ENCODE measurements around the gene LARGE1.

Gene LARGE1

DNA sequence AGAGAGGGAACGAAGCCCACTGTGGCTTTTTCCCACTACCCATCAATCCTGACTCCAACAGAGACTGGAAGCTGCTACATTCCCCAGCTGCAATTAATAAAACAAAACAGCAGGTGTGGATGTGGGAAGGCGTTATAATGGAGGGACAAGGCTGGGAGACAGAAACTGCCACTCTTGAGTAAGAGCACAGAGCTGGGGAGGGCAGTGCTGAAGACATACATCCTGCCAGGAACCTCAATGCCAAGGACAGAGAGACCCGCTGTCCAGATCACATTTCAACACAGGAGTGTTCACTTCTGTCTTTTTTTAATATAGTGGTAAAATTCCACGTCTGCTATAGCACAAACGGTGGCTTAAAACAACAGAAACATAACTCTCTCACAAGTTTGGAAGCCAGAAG, 94.5 kb downstream of the LARGE1 start:
- in situ Hi-C loops (cut with MboI; ENCODE audit: low sequenced_read_pairs), result no loop called here

DNA sequence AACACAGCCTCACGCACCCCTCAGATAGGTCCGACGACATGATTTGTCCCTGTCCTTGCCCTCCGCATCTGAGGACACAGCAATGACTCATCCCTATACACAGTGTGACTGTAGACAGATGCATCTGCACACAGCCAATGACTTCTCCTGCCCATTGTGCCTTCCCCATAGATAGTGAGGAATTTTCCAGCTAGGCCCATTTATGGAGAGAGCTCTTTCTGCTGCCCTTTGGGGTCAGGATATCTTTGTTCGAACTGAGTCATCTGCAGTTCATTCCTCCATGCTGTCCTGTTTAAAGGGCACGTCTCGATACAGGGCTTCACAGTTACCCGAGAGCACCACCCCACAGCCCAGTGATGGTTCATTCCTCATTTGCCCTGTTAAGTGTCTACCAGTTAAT, 96.7 kb downstream of the LARGE1 start:
- in situ Hi-C loops (cut with MboI; ENCODE audit: low sequenced_read_pairs), result no loop called here

DNA sequence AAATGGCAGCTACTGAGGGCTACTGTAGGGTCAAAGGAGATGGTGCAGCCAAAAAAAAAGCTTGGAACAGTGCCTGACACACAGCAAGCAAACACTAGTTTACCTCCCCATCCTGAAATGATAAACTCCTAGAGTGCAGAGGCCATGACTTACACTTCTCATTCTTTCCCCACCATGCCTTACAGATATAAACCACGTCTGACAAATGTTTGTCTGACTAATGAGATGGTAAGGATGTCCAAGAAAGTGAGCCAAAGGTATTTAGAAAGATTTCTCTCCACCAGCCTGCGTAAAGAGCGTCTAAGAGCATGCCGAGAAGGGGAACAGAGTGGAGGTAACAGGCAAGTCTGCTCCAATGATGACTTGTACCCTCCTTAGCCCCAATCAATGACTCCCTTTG, 99.0 kb downstream of the LARGE1 start:
- in situ Hi-C loops (cut with MboI; ENCODE audit: low sequenced_read_pairs), result no loop called here

DNA sequence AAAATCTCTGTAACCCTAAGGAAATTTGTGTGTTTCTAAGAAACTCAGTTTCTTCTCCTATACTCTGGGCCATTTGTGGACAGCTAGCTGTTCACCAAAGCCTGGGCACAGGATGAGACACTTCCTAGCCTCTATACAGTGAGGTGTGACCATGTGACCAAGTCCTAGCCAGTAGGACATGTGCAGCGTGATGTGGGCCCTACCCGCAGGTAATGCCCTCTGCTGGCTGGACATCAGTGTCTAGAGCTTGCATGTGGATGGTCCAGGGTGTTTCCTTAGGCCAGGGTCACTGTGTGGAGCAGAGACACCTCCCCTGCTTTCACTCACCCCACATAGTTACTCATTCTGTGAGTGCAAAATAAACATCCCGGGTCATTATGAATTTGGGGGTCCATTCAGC, 100.5 kb downstream of the LARGE1 start:
- in situ Hi-C loops (cut with MboI; ENCODE audit: low sequenced_read_pairs), result no loop called here

DNA sequence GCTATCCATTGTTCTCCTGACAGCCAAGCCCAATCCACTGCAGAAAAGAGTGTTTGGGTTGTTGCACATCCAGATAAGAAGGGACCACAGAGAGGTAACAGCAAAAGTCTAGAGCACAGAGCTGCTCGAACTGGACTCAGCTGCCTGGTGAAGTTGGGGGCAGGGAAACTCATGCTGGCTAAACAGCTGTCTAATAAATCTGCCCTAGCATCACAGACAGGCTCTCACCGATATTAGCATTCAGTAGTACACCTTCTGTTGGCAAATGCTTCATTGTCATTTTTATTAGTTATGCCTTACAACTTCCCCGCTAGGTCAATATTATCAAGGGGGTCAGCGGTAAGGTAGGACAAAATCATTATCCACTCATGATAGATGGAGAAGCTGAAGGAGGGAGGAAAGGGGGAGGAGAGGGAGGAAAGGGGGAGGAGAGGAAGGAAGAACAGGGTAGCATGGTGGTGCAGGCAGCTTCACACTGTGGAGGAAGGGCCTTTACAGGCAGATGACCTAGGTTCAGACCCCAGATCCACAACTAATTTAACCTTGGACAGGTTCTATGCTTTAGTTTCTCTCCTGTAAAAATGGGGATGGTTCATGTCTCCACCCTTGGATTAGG, 102.7 kb downstream of the LARGE1 start:
- in situ Hi-C loops (cut with MboI; ENCODE audit: low sequenced_read_pairs), result no loop called here

DNA sequence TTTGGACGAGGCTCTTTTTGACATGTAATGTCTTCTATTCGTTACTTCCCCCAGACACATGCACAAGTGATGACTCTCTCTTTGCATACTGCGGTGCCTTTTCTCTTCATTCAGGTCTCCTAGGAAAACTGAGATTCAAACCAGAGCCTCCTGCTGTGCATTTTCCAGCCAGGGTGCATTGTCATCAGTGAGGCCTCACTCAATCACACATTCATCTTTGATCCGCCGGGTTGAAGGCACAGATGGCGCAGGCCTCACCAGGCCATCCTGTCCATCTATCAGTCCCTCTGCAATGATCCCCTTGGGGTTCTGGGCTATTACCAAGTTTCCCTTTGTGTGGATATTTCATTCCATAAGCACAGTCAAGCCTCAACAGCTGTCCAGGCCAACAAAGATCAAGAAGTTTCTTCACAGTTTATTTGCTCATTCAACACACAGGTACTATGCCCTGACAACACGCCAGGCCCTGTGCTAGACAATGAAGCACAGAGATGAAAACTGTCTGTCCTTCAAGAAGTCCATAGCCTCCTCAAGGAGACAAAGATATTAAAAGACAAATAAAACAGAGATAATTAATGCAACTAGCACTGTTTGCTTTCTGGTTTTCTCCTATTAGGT, 107.8 kb downstream of the LARGE1 start:
- in situ Hi-C loops (cut with MboI; ENCODE audit: low sequenced_read_pairs), result no loop called here

DNA sequence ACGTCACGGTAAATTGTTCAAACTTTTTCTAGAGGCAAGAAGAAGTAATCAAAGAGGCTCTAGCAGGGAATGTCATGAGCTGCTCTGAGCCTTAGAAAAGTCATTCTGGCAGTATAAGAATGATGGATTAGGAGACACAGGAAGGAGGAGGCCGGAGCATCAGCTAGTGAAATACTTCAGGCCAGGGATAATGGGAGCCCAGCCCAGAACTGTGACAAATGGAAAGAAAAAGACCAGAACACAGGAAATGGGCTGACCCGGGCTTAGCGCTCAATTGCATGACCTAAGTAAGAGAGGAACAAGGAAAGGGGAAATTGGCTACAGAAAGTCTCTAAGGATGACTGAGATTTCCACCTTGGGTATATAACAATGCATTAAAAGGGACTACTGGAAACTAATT, 108.6 kb downstream of the LARGE1 start:
- in situ Hi-C loops (cut with MboI; ENCODE audit: low sequenced_read_pairs), result no loop called here

DNA sequence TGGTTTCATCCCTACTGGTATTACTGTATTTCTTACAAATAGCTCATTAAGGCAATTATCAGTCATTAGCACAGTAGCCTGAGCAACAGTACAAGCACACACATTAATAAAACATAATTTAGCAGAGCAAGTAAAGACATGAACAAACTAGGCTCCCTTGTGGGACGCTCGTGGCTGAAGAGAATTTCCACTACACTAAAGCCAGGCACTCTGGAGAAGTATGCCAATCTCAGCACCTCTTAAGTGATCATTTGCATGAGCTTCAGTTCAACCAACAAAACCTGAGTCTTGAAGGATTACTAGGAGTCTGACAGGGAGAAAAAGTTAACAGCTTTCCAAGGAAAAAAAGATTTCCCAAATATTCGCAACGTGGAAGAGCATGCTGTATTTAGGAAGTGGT, 109.1 kb downstream of the LARGE1 start:
- in situ Hi-C loops (cut with MboI; ENCODE audit: low sequenced_read_pairs), result no loop called here

DNA sequence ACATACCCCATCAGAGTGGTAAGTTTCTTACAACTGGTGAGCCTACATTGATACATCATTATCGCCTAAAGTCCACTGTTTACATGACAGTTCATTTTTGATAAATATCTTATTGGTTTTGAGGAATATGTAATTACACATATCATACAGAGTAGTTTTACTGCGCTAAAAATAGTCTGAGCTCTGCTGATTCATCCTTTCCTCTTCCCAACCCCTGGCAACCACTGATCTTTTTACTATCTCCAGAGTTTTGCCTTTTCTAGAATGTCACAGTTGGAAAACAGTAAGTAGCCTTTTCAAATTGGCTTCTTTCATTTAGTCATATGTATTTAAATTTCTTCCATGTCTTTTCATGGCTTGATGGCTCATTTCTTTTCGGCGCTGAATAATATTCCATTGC, 112.8 kb downstream of the LARGE1 start:
- in situ Hi-C loops (cut with MboI; ENCODE audit: low sequenced_read_pairs), result no loop called here

DNA sequence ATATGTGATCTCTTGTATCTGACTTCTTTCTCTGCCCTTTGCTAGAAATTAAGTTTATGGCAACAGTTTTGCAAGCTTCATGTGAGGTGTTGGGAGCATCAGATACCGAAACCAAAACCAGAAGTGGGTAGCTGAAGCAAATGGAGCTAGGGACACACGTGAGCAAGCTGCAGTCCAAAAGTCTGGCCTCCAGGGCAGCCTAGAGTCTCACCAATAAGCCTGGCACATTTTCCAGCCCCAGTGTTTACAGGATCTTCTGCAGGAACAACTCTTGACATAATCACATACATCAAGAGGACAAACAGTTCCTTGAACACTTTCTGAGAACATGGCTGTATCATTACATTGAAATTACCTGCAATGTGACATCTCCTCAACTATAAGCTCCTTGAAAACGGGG, 114.1 kb downstream of the LARGE1 start:
- in situ Hi-C loops (cut with MboI; ENCODE audit: low sequenced_read_pairs), result no loop called here

DNA sequence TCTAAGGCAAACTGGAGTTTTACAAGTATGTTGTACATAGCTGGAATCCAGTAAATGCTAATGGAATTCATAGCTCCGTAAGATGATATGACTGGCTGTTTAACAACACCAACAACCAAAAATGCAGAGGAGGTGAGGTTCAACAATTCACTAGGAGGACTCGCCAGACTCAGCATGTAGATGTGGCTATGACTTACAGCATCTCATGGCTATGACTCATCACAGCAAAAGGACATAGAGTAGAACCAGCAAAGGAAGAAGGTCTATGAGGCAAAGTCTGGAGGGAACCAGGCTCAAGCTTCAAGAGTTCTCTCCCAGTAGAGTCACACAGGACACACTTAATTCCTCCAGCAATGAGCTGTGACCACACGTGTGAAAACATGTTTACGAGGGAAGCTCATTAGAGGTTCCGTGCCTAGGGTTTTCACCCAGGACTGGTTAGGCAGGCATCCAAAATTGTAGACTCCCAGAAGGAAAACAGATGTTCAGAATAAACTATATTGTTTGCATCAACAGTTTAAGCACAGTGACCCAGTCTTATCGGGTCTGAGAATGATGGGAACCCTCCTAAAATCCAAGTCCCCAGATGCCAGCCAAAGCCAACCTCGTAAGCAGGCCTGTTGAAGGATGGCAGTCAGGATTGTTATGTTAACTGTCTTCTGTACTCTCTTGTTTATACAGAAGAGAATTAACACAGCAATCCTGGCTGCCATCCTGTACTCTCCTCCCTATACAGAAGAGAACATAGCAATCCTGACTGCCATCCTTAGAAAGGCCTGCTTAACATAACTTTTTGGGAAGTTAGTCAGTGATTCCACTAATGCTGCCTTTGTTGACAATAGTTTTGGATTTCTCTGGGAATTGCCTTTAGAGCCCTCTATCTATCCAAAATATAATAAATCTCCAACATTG, 116.6 kb downstream of the LARGE1 start:
- in situ Hi-C loops (cut with MboI; ENCODE audit: low sequenced_read_pairs), result no loop called here

DNA sequence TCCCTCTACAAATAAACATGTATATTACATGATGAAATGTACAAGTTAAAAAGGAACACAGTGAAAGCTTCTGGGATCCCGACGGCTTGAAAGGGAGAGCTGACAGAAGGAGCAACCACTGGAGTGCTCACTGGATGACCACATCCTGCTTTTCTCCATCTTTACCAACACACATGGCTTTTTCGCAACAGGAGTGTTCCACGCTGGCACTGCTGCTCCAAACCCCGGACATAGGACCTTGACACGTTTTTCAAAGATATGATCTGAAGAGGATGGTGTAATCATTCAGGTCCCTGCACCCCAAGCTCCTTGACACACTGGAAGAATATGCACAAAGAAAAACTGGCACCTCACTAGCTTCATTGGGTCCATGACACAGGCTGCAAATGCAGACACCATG, 121.9 kb downstream of the LARGE1 start:
- in situ Hi-C loops (cut with MboI; ENCODE audit: low sequenced_read_pairs), result no loop called here

DNA sequence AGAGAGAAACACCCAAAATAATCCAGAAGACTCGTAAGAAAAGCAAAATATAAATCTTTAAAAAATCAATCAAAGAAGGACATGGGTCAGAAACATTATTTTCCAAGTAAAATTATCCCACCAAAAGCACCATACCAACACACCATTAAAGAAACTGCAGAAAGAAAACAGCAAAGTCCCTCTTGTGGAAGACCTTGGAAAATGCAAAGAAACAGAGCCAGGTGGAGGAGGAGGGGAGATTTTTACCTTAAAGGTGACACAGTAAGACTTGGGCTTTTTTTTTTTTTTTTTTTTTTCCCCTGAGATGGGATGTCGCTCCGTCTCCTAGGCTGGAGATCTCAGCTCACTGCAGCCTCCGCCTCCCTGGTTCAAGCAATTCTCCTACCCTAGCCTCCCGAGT, 123.8 kb downstream of the LARGE1 start:
- in situ Hi-C loops (cut with MboI; ENCODE audit: low sequenced_read_pairs), result no loop called here

DNA sequence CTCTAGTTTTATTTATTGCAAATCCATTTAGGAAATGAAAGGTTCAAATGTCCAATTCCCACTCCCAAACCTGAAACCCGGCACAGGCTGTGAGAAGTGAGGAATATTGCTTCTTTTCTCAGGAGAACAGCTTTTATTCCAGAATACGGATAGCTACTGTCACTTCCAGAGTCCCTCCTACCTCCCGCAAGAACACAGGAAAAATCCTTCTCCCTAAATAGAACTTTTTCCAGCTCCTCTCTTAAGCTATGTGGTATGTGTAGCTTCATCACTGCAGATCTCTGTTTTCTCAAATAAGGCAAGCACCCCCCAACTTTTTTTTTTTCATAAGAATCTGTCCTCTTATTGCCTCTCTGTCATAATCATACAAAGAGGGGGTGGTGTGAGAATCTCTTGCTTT, 126.8 kb downstream of the LARGE1 start:
- in situ Hi-C loops (cut with MboI; ENCODE audit: low sequenced_read_pairs), result no loop called here

DNA sequence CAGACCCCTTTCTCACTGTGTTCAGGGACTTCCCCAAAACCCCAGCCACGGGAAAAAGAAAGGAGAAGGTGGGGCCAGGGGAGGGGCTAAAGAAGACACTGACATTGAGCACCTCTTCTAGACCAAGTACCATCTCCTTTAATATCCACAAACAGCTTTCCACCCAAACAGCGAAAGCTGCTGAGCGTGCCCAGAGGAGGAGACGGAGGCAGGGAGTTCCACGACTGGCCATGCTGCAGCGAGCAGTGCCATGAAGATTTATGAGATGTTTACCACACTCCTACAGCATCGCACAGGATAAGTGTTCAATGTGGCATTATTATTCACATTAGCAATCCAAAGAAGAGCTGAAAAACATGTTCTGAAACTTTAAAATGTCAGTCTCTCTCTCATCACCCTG, 127.4 kb downstream of the LARGE1 start:
- in situ Hi-C loops (cut with MboI; ENCODE audit: low sequenced_read_pairs), result no loop called here

DNA sequence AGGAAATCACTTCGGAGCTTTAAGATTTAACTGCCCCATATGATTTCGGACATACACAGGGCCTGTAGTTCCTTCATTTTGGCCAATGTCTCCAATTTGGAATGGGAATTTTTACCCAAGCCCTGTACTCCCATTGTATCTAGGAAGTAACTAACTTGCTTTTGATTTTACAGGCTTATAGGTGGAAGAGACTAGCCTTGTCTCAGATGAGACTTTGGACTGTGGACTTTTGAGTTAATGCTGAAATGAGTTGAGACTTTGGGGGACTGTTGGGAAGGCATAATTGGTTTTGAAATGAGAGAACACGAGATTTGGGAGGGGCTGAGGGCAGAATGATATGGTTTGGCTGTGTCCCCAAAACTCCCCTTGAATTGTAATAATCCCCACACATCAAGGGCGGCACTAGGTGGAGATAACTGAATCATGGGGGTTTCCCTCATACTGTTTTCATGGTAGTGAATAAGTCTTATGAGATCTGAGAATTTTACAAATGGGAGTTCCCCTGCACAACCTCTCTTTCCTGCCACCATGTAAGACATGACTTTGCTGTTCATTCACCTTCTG, 130.5 kb downstream of the LARGE1 start:
- in situ Hi-C loops (cut with MboI; ENCODE audit: low sequenced_read_pairs), result no loop called here

DNA sequence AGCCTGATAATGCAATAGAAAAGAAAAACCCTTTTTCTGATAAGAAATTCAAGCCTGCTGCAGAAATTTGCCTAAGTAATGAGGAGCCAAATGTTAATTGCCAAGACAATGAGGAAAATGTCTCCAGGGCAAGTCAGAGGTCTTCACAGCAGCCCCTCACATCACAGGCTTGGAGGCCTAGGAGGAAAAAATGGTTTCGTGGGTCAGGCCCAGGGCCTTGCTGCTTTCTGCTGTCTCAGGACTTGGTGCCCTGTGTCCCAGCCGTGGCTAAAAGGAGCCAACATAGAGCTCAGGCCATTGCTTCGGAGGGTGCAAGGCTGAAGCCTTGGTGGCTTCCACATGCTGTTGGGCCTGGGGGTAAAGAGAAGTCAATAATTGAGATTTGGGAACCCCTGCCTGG, 131.3 kb downstream of the LARGE1 start:
- in situ Hi-C loops (cut with MboI; ENCODE audit: low sequenced_read_pairs), result no loop called here

DNA sequence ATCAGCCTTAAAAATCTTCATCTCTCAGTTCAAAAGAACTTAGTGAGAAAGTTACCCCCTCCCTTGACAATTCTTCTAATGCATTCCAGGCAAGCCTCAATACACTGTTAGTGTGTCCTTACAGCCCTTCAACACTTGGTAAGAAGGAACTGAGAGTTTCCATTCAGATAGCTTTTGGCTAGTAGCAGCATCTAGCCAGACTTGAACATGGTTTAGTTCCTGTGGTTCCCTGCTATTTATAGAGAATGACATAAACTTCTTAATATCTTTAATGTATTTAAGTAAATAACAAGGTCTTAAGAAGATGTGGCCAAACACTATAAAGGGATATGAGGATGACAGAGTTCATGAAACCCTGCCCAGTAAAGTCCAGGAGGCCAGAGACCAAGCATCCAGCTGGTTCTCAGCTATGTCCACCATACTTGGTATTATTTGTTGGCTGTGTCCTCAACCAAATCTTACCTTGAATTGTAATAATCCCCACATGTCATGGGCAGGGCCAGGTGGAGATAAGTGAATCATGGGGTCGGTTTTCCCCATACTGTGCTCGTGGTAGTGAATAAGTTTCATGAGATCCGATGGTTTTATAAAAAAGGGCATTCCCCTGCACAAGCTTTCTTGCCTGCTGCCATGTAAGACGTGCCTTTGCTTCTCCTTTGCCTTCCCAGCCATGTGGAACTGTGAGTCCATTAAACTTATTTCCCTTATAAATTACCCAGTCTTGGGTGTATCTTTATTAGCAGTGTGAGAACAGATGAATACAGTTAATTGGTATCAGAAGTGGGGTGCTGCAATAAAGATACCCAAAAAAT, 132.4 kb downstream of the LARGE1 start:
- in situ Hi-C loops (cut with MboI; ENCODE audit: low sequenced_read_pairs), result no loop called here

DNA sequence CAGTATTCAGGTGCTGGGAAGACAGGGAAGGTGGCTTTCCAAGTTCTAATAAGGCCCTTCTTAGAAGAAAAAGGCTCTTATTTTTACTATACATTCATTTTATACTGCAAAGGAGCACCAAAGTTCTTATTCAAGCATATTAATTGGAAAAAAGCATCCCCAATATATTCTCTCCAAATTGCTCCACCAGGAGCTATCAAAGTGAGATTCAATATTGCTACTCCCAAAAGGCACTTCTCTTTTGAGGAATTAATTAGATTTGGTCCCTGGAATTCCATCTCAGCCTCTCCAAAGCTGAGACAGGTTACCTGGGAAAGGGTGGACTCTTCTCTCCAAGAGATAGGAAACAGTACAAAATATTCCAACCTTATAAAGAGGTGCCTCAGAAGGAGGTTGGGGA, 134.1 kb downstream of the LARGE1 start:
- in situ Hi-C loops (cut with MboI; ENCODE audit: low sequenced_read_pairs), result no loop called here

DNA sequence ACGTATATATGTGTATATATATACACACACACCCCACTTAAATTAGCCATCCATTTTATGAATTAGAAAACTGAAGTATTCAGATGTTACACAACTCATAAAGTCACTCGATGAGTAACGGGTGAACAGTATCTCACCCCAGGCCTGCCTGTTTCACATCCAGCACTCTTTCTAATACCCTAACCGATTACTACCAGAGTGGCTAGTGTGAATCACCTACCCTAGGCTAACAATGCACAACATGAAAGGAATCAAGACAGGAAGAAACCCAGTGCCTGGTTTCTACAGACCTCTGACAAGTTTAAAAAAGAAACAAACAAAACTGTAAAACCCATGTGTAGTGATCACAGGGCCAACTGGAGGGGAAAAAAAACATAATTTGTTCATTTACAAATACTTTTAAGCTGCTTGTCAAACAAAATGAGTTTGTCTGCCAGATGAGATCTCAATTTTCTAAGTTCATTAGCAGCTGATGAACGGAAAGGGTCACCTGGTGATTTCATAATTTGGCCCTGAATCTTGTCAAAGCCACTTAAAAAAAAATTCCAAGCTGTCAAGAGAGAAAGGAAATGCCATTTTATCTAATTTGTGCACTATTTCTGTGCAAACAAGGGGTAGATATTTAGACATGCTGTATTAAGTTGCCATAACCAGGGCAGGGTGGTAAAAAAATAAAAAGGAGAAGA, 134.8 kb downstream of the LARGE1 start:
- in situ Hi-C loops (cut with MboI; ENCODE audit: low sequenced_read_pairs), result no loop called here
